Epithelial cell of proximal tubule (primary cell): Measurements from ENCODE around the gene MBD3L4. TPM values are rescaled to one million over a fixed set of nuclear protein-coding genes. Genes with fewer than 3 reads are reported as not detected.

Experiments used
- total RNA-seq: library from RNA; depleted of rRNA; stranded (reverse); fragments of >200 nt; gene quantifications from 2 replicates; pipeline ENCODE4 v1.2.3, GENCODE V29; 2015

Gene MBD3L4
- total RNA-seq, 1 donor from 2014 or later: not detected

Other genes with a start within 250 kb of the MBD3L4 start
- not detected in 2 replicates for gene ADGRE1, start 152.6 kb downstream of the MBD3L4 start, total RNA-seq
- gene MBD3L2B, start 18.7 kb downstream of the MBD3L4 start, total RNA-seq: not detected in 2 replicates
- gene MBD3L5, start 9.6 kb downstream of the MBD3L4 start, total RNA-seq: not detected in 2 replicates
- gene MBD3L2, start 9.1 kb upstream of the MBD3L4 start, total RNA-seq: not detected in 2 replicates
- not detected in 2 replicates for gene MBD3L3, start 18.5 kb upstream of the MBD3L4 start, total RNA-seq
- gene ZNF557, start 29.5 kb upstream of the MBD3L4 start, total RNA-seq: 5.2 TPM in 2 replicates